Breast epithelium (tissue), 4 donors: ENCODE results near the gene KDM4C. TPM values are rescaled to one million over a fixed set of nuclear protein-coding genes. Genes with fewer than 3 reads are reported as not detected.

Experiments
- DNase-seq, 2 donors: peaks; one replicate each; pipeline ENCODE4 v3.0.0-alpha.2; 2019; ENCODE audit warnings: low spot score in 2 of 2
- H3K27ac ChIP-seq, 2 donors: fragments of 200-600 bp; sonication (generic) in 1 of 2; one replicate each; pipeline ENCODE4 v1.5.1; 2016 to 2019; ENCODE audit warnings: mild to moderate bottlenecking in 1 of 2
- H3K27me3 ChIP-seq, 2 donors: fragments of 200-600 bp; sonication (generic) in 1 of 2; one replicate each; pipeline versions ENCODE4 v1.5.1 to v1.6.0; 2017 to 2019; ENCODE audit warnings: control low read depth in 1 of 2, mild to moderate bottlenecking in 1 of 2
- H3K36me3 ChIP-seq: fragments of 200-600 bp; one replicate; pipeline ENCODE4 v1.5.1; 2019
- H3K4me1 ChIP-seq, 2 donors: fragments of 200-600 bp; sonication (generic); one replicate each; pipeline ENCODE4 v1.5.1; 2016 to 2019; ENCODE audit warnings: control low read depth in 1 of 2
- H3K4me3 ChIP-seq, 3 donors: fragments of 200-600 bp; sonication (generic); 1 replicate in 2 of 3; 2 replicates in 1 of 3; pipeline ENCODE4 v1.5.1; 2016 to 2019; ENCODE audit warnings: mild to moderate bottlenecking in 3 of 3, moderate library complexity in 2 of 3
- H3K9me3 ChIP-seq, 2 donors: fragments of 200-600 bp; sonication (generic) in 1 of 2; one replicate each; pipeline ENCODE4 v1.5.1; 2016 to 2019; ENCODE audit warnings: control low read depth in 1 of 2
- POLR2A ChIP-seq: fragments of 450-650 bp; IDR thresholded peaks from one replicate; pipeline ENCODE4 v1.6.1; 2016; ENCODE audit warnings: antibody characterized with exemption, mild to moderate bottlenecking, moderate library complexity
- POLR2AphosphoS5 ChIP-seq, 3 donors: sonication (generic); formaldehyde crosslinking; IDR thresholded peaks; one replicate each; pipeline ENCODE4 v1.6.1; 2017; ENCODE audit warnings: antibody characterized with exemption in 3 of 3
- intact Hi-C: fragments of 100-400 bp; cut with DNase I; formaldehyde crosslinking; loops from one replicate; pipeline ENCODE4 v1.15.1; 2023; ENCODE audit warnings: low total_unique reads
- total RNA-seq, 3 donors: library from RNA; depleted of rRNA; stranded (reverse); fragments of >200 nt; gene quantifications; one replicate each; pipeline ENCODE4 v1.1.0, GENCODE V29; 2016
- TF ChIP-seq, protein P1 (sequence below), 3 donors: fragments of 450-650 bp; IDR thresholded peaks; one replicate each; pipeline ENCODE4 v1.5.1; 2016 to 2017; ENCODE audit warnings: antibody characterized with exemption in 3 of 3, mild to moderate bottlenecking in 3 of 3, moderate library complexity in 3 of 3

The KDM4C gene
- total RNA-seq, 3 donors from 2014 or later: 37.8 to 80.9 (median 60.0) TPM

DNA sequence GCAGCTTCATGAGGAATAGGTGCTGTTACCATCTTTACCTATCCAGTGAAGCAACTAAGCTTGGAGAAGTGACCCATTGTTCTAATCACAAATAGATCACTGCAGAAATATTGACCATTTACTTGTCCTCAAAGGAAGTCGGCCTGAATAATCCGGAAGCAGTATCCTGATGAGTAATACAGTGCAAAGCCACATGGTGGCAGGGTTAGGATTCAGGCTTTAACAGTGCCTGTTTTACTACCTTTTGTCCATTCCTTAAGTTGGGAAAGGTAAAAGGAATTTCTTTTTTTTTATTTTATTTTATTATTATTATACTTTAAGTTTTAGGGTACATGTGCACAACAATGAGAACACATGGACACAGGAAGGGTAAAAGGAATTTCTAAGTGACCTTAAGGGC is 336.3 kb downstream of the KDM4C start:
- H3K27me3 ChIP-seq: no peaks in the 10 kb centered on the region
- DNase-seq: no peak
- intact Hi-C loops: no loop called here
- no peaks in the 10 kb centered on the region for H3K4me1 ChIP-seq
- no peaks in the 10 kb centered on the region for H3K36me3 ChIP-seq
- no peak overlapping the region for H3K4me3 ChIP-seq
- H3K27ac ChIP-seq: no peak overlapping the region
- no peaks in the 10 kb centered on the region for H3K9me3 ChIP-seq
- TF ChIP-seq POLR2AphosphoS5 (IDR thresholded peaks at IDR 0.05) (no peak), POLR2A (no peak)
- TF ChIP-seq, protein P1, sequence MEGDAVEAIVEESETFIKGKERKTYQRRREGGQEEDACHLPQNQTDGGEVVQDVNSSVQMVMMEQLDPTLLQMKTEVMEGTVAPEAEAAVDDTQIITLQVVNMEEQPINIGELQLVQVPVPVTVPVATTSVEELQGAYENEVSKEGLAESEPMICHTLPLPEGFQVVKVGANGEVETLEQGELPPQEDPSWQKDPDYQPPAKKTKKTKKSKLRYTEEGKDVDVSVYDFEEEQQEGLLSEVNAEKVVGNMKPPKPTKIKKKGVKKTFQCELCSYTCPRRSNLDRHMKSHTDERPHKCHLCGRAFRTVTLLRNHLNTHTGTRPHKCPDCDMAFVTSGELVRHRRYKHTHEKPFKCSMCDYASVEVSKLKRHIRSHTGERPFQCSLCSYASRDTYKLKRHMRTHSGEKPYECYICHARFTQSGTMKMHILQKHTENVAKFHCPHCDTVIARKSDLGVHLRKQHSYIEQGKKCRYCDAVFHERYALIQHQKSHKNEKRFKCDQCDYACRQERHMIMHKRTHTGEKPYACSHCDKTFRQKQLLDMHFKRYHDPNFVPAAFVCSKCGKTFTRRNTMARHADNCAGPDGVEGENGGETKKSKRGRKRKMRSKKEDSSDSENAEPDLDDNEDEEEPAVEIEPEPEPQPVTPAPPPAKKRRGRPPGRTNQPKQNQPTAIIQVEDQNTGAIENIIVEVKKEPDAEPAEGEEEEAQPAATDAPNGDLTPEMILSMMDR (IDR thresholded peaks at IDR 0.05): no peak

DNA sequence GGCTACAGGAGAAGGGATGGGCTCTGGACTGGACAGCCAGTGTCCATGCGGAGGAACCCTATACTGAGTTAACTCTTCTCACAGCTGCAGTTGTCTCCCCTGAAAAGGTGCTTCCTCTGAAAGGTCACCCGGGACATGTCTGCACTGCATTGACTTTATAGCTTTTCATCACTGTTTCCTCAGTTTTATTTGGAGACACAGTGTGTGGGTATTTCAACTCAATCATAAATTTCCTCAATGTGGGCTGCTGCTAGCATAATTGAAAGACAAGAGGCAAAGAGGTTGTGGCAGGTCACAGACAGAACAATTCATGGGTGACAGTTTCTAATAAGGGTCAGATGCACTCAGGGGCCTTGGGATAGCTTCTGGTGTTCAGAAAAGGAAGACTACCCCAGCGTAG is 336.8 kb downstream of the KDM4C start:
- Histone ChIP-seq H3K27me3 (no peaks in the 10 kb centered on the region), H3K36me3 (no peaks in the 10 kb centered on the region), H3K9me3 (peaks cover 0 to 3% of the 10 kb centered on the region in 2 donors), H3K4me3 (no peak overlapping the region), H3K4me1 (no peaks in the 10 kb centered on the region), H3K27ac (no peak overlapping the region)
- intact Hi-C loops: no loop called here
- no peak for DNase-seq
- no peak for TF ChIP-seq POLR2A
- TF ChIP-seq, protein P1 (IDR thresholded peaks at IDR 0.05): no peak
- no peak for TF ChIP-seq POLR2AphosphoS5 (IDR thresholded peaks at IDR 0.05)

DNA sequence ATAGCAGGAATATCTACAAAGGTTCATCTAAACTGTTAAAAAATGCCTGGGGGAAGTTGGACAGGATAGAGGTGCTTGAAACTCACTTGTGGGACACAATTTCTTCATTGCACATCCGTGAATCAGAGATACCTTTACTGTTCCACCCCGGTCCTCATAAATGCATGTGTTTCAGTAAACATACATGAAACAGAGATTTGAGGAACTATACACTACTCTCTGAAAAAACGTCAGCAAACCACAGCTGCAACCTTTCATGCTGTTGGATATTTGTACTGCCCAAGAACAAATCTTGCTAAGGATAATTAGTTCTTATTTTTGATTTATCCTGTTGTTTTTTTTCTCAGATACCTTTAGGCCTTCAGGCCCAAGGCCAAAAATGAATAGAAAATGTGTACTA is 337.3 kb downstream of the KDM4C start:
- H3K4me3 ChIP-seq: no peak overlapping the region
- TF ChIP-seq, protein P1 (IDR thresholded peaks at IDR 0.05): no peak
- TF ChIP-seq POLR2A: no peak
- TF ChIP-seq POLR2AphosphoS5 (IDR thresholded peaks at IDR 0.05): no peak
- H3K36me3 ChIP-seq: no peaks in the 10 kb centered on the region
- no peaks in the 10 kb centered on the region for H3K27me3 ChIP-seq
- H3K4me1 ChIP-seq: no peaks in the 10 kb centered on the region
- no peak overlapping the region for H3K27ac ChIP-seq
- intact Hi-C loops: no loop called here
- peaks cover 0 to 3% of the 10 kb centered on the region in 2 donors for H3K9me3 ChIP-seq
- DNase-seq: no peak

DNA sequence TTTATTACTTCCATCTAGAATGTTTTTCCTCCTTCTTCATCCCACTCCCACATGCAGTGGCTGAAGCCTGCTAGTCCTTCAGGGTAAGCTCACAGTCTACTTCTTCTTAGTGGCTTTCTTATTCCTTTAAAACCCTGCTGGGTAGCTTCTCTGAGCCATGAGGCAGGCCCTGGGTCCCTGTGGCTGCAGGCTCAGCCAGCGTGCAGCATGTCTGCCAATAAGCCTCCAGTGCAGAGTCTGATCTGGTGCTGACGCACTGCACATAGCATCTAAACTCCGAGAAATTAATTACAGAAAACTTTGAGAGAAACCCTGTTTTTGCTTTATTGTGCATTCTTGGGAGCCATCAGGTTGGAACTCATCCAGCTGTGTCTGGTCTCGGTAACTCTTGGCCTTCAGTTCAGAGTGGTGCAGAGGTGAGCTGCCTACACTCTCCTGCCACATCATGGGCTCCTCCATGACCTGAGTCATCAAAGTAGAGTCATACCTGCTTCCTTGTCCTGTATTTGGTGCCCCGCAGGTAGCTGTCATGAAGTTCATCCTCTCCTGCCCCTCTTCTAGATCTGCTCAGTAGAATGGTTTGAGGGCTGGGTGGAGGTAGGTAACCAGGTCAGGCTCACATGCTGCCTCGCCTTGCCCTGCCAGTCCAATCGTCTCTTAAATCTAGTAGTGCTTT is 339.4 kb downstream of the KDM4C start:
- TF ChIP-seq, protein P1 (IDR thresholded peaks at IDR 0.05): no peak
- no peak for TF ChIP-seq POLR2AphosphoS5 (IDR thresholded peaks at IDR 0.05)
- no peak for TF ChIP-seq POLR2A
- Histone ChIP-seq H3K36me3 (no peaks in the 10 kb centered on the region), H3K4me3 (no peak overlapping the region), H3K27ac (no peak overlapping the region), H3K9me3 (peaks cover 0 to 3% of the 10 kb centered on the region in 2 donors), H3K27me3 (no peaks in the 10 kb centered on the region), H3K4me1 (no peaks in the 10 kb centered on the region)
- DNase-seq: no peak
- intact Hi-C loops: no loop called here

DNA sequence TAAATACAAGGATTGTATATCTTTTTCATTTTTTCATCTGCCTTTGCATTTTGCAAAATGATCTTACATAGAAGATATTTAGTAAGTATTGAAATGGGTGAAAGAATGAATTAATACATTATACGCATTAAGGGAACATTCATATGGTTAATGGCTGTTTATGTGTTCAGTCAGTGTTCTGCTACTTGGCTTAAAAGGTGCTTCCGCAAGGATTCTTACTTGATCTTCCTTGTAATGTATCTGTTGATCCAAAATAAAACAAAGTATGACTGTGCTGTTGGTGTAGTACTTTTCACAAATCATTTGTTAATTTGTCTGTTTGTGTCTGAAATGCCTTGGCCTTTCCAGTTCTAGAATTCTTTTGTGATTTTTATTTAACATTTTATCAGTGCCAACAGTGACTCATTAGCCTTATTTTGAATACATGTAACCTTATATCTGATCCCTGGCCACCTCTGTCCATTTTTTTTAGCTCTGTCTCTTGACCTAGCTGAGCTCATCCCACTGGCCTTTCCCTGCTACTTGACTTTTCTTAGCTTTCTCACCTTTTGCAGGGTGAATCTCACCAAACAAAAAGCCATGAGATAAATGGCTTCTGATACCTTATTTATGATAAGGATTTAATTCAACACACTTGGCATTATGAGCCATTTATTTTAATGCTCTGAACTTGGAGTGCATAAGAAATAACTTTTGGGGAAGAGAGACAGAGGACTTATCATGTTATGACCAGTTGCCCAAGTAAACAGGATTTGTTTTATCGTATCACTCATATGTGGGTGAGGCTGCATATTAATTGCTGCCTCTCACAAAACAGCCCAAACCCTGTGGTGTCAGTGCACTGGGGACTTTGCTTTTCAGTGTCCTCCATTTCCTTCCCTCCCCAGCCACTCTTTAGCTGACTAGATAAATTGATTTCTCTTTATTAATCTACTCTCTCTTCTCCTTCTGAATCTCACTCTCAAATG is 340.3 kb downstream of the KDM4C start:
- Histone ChIP-seq H3K27me3 (no peaks in the 10 kb centered on the region), H3K4me3 (no peak overlapping the region), H3K36me3 (no peaks in the 10 kb centered on the region), H3K27ac (no peak overlapping the region), H3K9me3 (peaks cover 0 to 3% of the 10 kb centered on the region in 2 donors), H3K4me1 (no peaks in the 10 kb centered on the region)
- TF ChIP-seq POLR2AphosphoS5 (IDR thresholded peaks at IDR 0.05) (no peak), POLR2A (no peak)
- TF ChIP-seq, protein P1 (IDR thresholded peaks at IDR 0.05): no peak
- no peak for DNase-seq
- intact Hi-C loops: no loop called here
